ENCODE measurements around the gene MACROD1.
"Not testable (repeated sequence)": the region's sequence is repeated elsewhere in the genome, so short reads cannot be mapped to it uniquely, and the experiment has no call there.

Gene MACROD1

DNA sequence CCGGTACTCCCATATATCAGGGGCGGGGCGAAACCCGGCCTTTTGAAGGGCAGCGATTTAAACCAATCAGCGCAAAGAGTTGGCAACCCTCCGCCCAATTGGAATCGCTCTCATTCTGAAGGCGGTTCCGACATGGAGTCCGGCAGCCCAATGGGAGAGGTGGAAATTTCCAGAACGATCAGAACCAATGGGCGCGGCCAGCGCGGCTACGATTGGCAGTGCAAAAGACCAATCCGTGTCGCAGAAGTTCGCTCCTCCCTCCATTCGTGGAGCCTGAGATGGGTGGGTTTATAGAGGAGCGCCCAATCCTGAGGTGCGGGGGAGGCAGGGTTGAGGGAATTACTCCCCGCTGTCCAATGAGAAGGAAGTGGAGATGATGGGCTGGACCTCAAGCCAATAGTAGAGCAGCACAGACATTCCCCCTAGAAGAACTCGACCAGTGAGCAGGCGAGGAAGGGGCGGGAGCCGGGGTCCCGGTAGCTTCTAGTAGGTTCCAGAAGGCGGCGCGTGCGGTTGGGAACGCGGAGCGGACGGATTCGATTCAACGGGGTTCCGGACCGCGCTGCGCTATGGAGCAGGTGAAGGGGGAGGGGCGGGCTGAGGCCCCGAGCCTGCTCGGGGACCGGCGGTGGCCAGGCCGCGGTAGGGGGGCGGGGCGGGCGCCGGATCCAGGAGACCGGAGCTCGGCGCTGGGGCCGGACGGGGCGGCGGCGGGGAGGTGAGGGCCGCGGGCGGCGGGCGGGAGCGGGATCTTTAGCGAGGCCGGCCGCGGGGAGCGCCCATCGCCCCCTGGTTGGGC lies 20.0 kb upstream of the MACROD1 start, which contains the start of gene STIP1:
TSS of gene STIP1 (plus strand) at position 479 of the 799 bp plus-strand sequence. CDS start at position 570, 91 bp downstream.
- DNase-seq (ENCODE audit: low read depth in 2 of 2) = peak; percentile 95 to 97

- no peak for DNase-seq (ENCODE audit: low read depth in 2 of 2)
Observed at GRCh38 chr11:64185175-64185692, 19.3 kb upstream of the MACROD1 start.

GRCh38 chr11:64183890-64184289 lies 18.0 kb upstream of the MACROD1 start:
- no peak for DNase-seq (ENCODE audit: low read depth in 2 of 2)

DNA sequence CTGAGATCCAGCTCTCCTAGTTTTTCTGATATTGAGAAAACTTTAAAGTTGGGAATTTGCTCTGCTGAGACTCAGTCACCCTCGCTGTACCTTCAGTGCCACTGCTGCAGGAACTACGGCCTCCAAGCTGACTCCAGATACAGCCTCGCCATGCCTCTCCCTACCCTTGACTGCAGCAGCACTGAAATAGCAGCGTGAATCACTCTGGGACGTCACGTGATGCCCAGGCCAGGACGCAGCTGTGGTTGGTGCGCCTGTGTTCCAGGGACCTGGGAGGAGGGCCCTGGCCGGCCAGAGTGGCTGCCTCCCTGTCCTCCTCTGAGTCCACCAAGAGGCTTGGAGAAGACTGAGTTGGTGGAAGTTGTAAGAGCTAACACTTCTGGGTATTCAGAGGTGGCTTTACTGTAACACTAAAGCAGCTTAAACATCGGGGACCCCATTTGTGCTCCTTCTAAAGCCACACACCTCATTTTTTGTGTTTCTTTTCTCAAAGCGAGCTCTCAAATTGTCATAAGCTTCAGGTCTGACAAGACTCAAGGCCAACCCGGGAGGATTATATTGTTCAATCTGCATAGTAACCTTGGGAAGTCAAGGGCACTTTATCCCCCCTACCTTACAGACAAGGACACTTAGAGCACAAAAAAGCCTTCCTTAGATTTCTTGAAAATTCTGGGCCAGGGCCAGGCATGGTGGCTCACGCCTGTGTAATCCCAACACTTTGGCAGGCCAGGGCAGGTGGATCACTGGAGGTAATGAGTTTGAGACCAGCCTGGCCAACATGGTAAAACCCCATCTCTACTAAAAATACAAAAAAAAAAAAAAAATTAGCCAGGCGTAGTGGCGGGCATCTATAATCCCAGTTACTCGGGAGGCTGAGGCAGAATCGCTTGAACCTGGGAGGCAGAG lies 15.8 kb upstream of the MACROD1 start:
- DNase-seq (ENCODE audit: low read depth in 2 of 2) = no peak

DNA sequence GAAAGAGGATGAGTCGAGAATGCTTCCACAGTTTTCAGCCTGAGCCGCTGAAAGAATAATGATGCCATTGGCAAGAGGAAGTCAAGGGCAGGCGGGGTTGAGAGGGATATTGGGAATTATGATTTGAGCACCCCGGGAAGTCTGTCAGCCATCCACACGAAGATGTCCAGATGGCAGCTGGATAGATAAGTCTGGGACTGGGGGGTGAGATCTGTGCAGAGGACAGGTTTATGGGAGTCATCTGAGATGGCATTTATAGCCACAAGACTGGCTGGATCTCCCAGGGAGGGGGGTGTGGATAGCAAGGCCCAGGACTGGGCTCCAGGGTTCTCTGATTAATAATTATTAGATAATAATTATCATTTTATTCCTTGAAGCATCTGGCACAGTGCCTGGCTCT lies 15.0 kb upstream of the MACROD1 start:
- no peak for DNase-seq (ENCODE audit: low read depth in 2 of 2)

DNA sequence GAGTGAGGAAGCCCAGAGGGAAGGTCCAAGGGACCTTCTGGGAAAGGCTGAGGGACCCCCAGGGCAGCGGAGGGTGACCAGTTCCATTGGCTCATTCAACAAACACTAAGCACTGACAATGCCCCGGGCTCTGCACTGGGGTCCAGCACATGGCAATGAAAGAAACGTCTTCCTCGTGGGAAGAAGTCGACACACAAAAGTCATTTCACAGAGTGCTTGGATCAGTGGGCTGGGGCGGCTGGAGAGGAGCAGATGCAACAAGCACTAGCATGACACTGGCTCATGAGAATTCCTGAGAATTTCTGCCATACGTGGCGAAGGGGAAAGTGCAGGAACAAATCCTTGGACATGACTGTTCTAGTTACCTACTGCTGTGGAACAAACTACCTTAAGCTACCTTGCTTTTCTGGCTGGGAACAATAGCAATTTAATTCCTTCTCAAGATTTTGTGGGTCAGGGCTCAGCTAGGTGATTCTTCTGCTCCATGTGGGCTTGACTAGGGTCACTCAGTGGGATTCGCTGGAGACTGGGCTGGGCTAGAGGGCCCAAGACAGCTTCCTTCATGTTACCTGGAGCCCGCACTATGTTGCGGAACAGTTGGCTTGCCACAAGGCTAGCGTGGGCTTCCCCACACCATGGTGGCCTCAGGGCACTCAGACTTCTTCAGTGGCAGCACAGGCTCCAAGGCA lies 13.2 kb upstream of the MACROD1 start:
- no peak for DNase-seq (ENCODE audit: low read depth in 2 of 2)

GRCh38 chr11:64178203-64178602 lies 12.3 kb upstream of the MACROD1 start:
- no peak for DNase-seq (ENCODE audit: low read depth in 2 of 2)

- no peak for DNase-seq (ENCODE audit: low read depth in 2 of 2)
Observed at GRCh38 chr11:64176751-64177150, 10.8 kb upstream of the MACROD1 start.

DNA sequence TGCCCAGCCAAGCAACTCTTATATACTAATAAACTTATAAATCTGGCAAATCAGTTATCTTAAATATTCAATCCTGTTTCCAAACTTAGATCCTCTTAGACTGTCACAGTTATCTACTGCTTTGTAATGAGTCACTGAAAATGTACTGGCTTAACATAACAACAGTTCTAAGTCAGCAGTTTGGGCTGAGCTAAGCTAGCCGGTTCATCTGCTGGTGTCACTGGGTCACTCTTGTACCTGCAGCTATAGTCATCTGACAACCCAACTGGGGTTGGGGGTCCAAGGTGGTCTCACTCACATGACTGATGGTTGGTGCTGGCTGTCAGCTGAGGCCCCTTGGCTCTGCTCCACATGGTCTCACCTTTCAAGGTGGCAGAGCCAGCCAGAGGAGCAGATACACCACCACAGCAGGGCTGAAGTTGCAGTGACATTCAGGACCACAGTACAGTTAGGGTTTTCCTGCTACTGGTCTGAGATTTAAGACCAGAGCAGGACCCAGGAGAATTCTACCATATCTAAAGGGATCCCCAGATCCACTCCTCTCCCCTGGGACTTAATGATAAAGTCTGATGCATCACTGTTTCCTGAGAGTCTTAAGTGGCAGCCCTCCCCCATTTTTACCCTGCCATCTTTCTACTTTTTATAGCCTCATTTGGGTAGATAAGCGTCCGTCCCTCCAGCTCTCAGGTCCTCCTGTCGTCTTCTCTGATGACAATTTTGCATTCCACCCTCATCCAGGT lies 7.9 kb upstream of the MACROD1 start:
- no peak for DNase-seq (ENCODE audit: low read depth in 2 of 2)

DNA sequence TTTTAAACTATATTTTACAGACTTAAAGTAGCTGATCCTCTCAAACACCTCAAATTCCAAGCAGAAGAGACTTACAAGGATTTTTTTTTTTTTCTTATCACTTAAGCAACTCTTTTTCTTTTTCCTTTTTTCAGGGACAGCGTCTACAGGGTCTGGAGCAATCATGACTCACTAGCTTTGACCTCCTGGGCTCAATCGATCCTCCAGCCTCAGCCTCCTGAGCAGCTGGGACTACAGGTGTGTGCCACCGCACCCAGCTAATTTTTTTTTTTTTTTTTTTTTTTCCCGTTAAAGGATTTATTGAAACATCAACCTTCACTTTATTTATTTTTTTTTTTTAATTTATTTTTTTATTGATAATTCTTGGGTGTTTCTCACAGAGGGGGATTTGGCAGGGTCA lies 4.5 kb upstream of the MACROD1 start:
- DNase-seq (ENCODE audit: low read depth in 2 of 2) = no peak

- DNase-seq (ENCODE audit: low read depth in 2 of 2) = no peak
Observed at GRCh38 chr11:64165481-64165841, 452 bp downstream of the MACROD1 start.

DNA sequence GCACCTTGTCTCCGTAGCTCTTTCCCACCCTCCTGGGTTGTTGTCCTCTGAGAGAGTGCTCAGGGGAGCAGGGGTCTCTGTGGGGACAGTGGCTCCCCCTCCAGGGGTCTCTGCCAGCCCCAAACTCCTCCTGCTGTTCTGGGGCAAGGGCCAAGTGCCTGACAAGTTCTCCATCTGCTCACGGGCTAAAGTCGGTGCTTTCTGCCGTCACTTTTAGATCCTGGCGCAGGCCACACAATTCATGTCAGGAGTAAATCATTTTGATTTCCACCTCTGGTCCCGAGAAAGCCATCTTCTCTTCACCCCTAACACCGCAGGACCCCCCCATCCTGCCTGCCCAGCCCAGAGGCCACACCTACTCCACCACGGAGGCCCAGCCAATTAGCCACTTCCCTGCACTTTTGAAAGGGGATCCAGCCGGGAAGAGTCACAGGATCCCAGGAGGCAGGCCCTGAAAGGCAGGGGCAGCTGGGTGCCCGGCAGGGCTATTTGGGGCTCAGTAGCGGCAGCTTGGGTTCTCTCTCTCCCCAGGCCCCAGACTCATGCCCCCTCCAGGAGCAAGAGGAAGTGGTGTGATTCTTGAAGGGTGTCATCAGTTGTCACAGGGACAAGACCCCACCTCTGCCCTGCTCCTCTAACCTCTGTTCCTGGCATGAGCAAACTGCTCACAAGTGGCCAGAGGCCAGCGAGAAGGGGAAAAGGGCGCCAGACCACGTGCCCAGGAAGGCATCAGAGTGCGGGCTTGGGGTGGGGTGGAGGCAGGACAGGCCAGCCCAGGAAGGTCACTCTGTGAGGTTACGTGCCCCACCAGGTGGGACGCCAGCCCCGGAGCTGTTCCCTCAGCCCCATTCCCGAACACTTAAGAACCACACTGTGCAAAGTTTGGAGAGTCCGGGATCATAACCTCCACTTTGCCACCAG lies 1.3 kb downstream of the MACROD1 start:
- no peak for DNase-seq (ENCODE audit: low read depth in 2 of 2)

GRCh38 chr11:64163951-64164350 lies 2.0 kb downstream of the MACROD1 start:
- DNase-seq (ENCODE audit: low read depth in 2 of 2) = no peak

DNA sequence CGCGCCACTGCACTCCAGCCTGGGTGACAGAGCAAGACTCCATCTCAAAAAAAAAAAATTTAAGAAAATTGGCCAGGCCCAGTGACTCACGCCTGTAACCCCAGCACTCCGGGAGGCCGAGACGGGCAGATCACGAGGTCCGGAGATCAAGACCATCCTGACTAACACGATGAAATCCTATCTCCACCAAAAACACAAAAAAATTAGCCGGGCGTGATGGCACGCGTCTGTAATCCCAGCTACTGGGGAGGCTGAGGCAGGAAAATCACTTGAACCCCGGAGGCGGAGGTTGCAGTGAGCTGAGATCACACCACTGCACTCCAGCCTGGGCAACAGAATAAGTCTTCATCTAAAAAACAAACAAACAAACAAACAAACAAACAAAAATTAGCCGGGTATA lies 3.1 kb downstream of the MACROD1 start:
- not testable (repeated sequence) for DNase-seq (ENCODE audit: low read depth in 2 of 2)

GRCh38 chr11:64161037-64161436 lies 4.9 kb downstream of the MACROD1 start:
- DNase-seq (ENCODE audit: low read depth in 2 of 2) = no peak

DNA sequence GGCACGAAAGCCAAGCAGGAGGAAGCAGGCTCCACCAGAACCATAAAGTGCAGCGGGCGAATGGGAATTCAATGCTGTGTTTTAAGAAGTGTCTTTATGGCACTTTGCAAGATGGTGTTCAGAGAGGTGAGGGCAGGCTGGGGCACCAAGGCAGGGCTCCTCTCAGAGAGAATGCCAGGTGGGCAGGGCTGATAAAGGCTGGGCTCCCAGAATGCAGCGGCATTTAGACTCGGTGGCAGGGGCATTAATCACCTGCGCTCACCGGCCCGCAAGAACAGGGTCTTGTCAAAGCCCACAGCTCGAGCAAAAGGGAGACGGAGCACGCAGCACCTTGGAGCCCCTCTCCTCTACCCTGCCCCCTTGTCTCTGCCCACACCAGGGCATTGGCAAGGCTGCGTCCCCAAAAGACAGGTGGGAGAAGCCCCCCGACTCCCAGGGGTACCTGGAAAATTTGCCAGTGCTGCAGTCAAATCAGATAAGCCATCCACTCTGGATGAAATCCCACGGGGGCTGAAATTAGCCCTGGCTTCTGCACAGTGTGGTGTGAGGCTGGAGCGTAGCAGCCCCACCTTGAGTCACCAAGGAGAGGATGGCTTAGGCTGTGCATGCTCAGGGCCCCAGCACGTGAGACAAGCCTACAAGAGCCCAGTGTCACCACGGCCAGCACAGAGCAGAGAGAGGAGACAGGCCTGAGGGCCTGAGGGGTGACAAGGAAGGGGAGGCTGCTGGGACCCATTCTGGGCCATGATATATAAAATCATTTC lies 8.1 kb downstream of the MACROD1 start:
- no peak for DNase-seq (ENCODE audit: low read depth in 2 of 2)

DNA sequence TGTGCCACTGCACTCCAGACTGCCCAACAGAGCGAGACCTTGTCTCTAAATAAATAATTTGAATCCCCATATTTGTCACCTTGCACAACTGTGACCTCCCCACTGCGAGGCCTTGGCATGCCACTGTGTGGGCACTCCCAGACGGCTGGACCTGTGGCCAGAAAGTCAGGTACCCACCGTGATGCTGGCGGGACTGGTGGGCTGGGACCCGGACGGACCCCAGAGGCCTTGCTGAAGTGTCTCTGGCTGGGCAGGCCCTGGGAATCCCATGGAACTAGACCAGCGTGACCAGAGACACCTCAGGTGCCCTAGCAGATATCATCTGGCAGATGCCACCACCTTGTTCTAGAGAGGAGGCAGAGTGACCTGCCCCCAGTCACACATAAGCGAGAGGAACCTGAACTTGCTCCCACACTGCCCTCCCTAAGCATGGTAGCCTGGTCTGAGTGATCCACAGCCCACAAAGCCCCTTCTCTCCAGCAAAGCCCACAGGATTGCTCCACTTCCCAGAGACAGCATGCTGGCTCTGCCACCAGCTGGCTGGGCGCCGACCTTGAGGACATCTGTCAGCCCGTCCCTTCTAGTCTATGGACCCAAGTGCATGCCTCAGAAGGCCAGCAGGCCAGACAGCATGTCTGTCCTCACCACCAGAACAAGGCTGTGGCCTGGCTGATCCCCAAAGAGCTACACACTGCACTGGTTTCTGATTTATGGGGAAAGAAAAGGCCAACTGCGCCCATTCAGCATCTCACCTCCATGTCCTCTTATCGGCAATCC lies 9.5 kb downstream of the MACROD1 start:
- DNase-seq (ENCODE audit: low read depth in 2 of 2) = no peak

GRCh38 chr11:64153812-64154211 lies 12.1 kb downstream of the MACROD1 start:
- DNase-seq (ENCODE audit: low read depth in 2 of 2) = no peak
